Measurements from ENCODE around the gene EFCAB8. TPM values are rescaled to one million over a fixed set of nuclear protein-coding genes. Genes with fewer than 3 reads are reported as not detected.
A peak's percentile ranks its signal among the peaks of the same experiment; 100 is the strongest.
"Not testable (repeated sequence)": the region's sequence is repeated elsewhere in the genome, so short reads cannot be mapped to it uniquely, and the experiment has no call there.

The EFCAB8 gene
- total and polyA plus RNA-seq, 3 experiments from 2014 or later: 0.35 to 0.69 TPM; not detected in 1

GRCh38 chr20:32958574-32958973 lies 99.9 kb downstream of the EFCAB8 start:
- peaks cover 6% of the 10 kb centered on the region for H3K9me3 ChIP-seq (ENCODE audit: low read length)
- no peak overlapping the region for H3K27ac ChIP-seq (ENCODE audit: low read depth, low read length)
- ChIA-PET POLR2A (interaction anchor here (1.0 kb wide), 1 partner anchor 9 kb away, joined by 5 read pairs; no protein-coding TSS in a partner anchor), CTCF (interaction anchor here (0.6 to 1.8 kb wide), 2 partner anchors 13 to 414 kb away, joined by 3 to 10 read pairs; no protein-coding TSS in a partner anchor)
- H3K27me3 Mint-ChIP-seq: no peaks in the 10 kb centered on the region
- H3K4me1 ChIP-seq (ENCODE audit: insufficient read depth, low read length): peaks cover 9% of the 10 kb centered on the region
- H3K36me3 Mint-ChIP-seq: peaks cover 2 to 27% (median 6%) of the 10 kb centered on the region in 3 donors
- H3K27ac Mint-ChIP-seq: peak overlapping the region in 1 of 8 donors; percentile 48
- H3K27me3 ChIP-seq (ENCODE audit: insufficient read depth, low read length, poor library complexity, severe bottlenecking): no peaks in the 10 kb centered on the region
- no peak for DNase-seq
- H3K4me1 Mint-ChIP-seq: peaks cover 5 to 22% (median 8%) of the 10 kb centered on the region in 3 donors
- peaks cover 16 to 31% (median 27%) of the 10 kb centered on the region in 5 donors for H3K9me3 Mint-ChIP-seq
- no peak overlapping the region for H3K4me3 Mint-ChIP-seq
- no peaks in the 10 kb centered on the region for H3K36me3 ChIP-seq (ENCODE audit: insufficient read depth, low read length)
- H3K4me3 ChIP-seq (ENCODE audit: low read length): no peak overlapping the region

GRCh38 chr20:32959351-32960221 lies 100.9 kb downstream of the EFCAB8 start:
- Mint-ChIP-seq H3K36me3 (peaks cover 2 to 27% (median 6%) of the 10 kb centered on the region in 3 donors), H3K27me3 (no peaks in the 10 kb centered on the region), H3K4me3 (no peak overlapping the region), H3K4me1 (peaks cover 7 to 29% (median 13%) of the 10 kb centered on the region in 3 donors), H3K27ac (peak overlapping the region in 3 of 8 donors; percentile 5 to 56 (median 13)), H3K9me3 (peaks cover 14 to 29% (median 27%) of the 10 kb centered on the region in 5 donors)
- POLR2A ChIA-PET: interaction anchor here (0.7 kb wide), 1 partner anchor 55 kb away, joined by 4 read pairs; no protein-coding TSS in a partner anchor
- Histone ChIP-seq H3K4me3 (ENCODE audit: low read length) (no peak overlapping the region), H3K36me3 (ENCODE audit: insufficient read depth, low read length) (no peaks in the 10 kb centered on the region), H3K27ac (ENCODE audit: low read depth, low read length) (no peak overlapping the region), H3K9me3 (ENCODE audit: low read length) (peaks cover 6% of the 10 kb centered on the region), H3K4me1 (ENCODE audit: insufficient read depth, low read length) (peaks cover 11% of the 10 kb centered on the region), H3K27me3 (ENCODE audit: insufficient read depth, low read length, poor library complexity, severe bottlenecking) (no peaks in the 10 kb centered on the region)
- CTCF ChIA-PET: no interaction called here
- DNase-seq: no peak

GRCh38 chr20:32960222-32960518 lies 101.4 kb downstream of the EFCAB8 start:
- H3K9me3 Mint-ChIP-seq: peaks cover 12 to 27% (median 25%) of the 10 kb centered on the region in 5 donors
- H3K36me3 Mint-ChIP-seq: peaks cover 2 to 27% (median 6%) of the 10 kb centered on the region in 3 donors
- Histone ChIP-seq H3K27me3 (ENCODE audit: insufficient read depth, low read length, poor library complexity, severe bottlenecking) (no peaks in the 10 kb centered on the region), H3K27ac (ENCODE audit: low read depth, low read length) (no peak overlapping the region), H3K4me3 (ENCODE audit: low read length) (no peak overlapping the region), H3K36me3 (ENCODE audit: insufficient read depth, low read length) (no peaks in the 10 kb centered on the region), H3K4me1 (ENCODE audit: insufficient read depth, low read length) (peaks cover 15% of the 10 kb centered on the region), H3K9me3 (ENCODE audit: low read length) (peaks cover 6% of the 10 kb centered on the region)
- H3K4me1 Mint-ChIP-seq: peaks cover 8 to 31% (median 16%) of the 10 kb centered on the region in 3 donors
- ChIA-PET CTCF (no interaction called here), POLR2A (interaction anchor here (0.7 kb wide), 1 partner anchor 56 kb away, joined by 4 read pairs; no protein-coding TSS in a partner anchor)
- no peak for DNase-seq
- H3K4me3 Mint-ChIP-seq: no peak overlapping the region
- H3K27ac Mint-ChIP-seq: no peak overlapping the region
- H3K27me3 Mint-ChIP-seq: no peaks in the 10 kb centered on the region

- H3K36me3 Mint-ChIP-seq: peaks cover 2 to 22% (median 6%) of the 10 kb centered on the region in 3 donors
- CTCF ChIA-PET: no interaction called here
- Histone ChIP-seq H3K27ac (ENCODE audit: low read depth, low read length) (no peak overlapping the region), H3K9me3 (ENCODE audit: low read length) (peaks cover 6% of the 10 kb centered on the region), H3K4me1 (ENCODE audit: insufficient read depth, low read length) (peaks cover 24% of the 10 kb centered on the region), H3K36me3 (ENCODE audit: insufficient read depth, low read length) (no peaks in the 10 kb centered on the region), H3K27me3 (ENCODE audit: insufficient read depth, low read length, poor library complexity, severe bottlenecking) (no peaks in the 10 kb centered on the region), H3K4me3 (ENCODE audit: low read length) (no peak overlapping the region)
- DNase-seq: no peak
- peak overlapping the region in 4 of 8 donors; percentile 22 to 91 (median 63) for H3K27ac Mint-ChIP-seq
- H3K27me3 Mint-ChIP-seq: no peaks in the 10 kb centered on the region
- H3K4me1 Mint-ChIP-seq: peaks cover 17 to 31% (median 25%) of the 10 kb centered on the region in 3 donors
- peaks cover 12 to 22% (median 21%) of the 10 kb centered on the region in 5 donors for H3K9me3 Mint-ChIP-seq
- POLR2A ChIA-PET: interaction anchor here (0.7 kb wide), 1 partner anchor 57 kb away, joined by 4 read pairs; no protein-coding TSS in a partner anchor
- no peak overlapping the region for H3K4me3 Mint-ChIP-seq
Observed at GRCh38 chr20:32960849-32961731, 102.4 kb downstream of the EFCAB8 start.

GRCh38 chr20:32962053-32962452 lies 103.3 kb downstream of the EFCAB8 start:
- Histone ChIP-seq H3K9me3 (ENCODE audit: low read length) (no peaks in the 10 kb centered on the region), H3K4me3 (ENCODE audit: low read length) (no peak overlapping the region), H3K27ac (ENCODE audit: low read depth, low read length) (no peak overlapping the region), H3K27me3 (ENCODE audit: insufficient read depth, low read length, poor library complexity, severe bottlenecking) (no peaks in the 10 kb centered on the region), H3K4me1 (ENCODE audit: insufficient read depth, low read length) (peaks cover 33% of the 10 kb centered on the region), H3K36me3 (ENCODE audit: insufficient read depth, low read length) (no peaks in the 10 kb centered on the region)
- Mint-ChIP-seq H3K9me3 (peaks cover 6 to 14% (median 12%) of the 10 kb centered on the region in 5 donors), H3K4me3 (no peak overlapping the region), H3K27ac (peak overlapping the region in 2 of 8 donors; percentile 35 to 43), H3K36me3 (peaks cover 0 to 16% (median 3%) of the 10 kb centered on the region in 3 donors), H3K4me1 (peaks cover 27 to 35% (median 31%) of the 10 kb centered on the region in 3 donors), H3K27me3 (peaks cover 0 to under 1% of the 10 kb centered on the region in 2 donors)
- ChIA-PET POLR2A (no interaction called here), CTCF (no interaction called here)
- no peak for DNase-seq

GRCh38 chr20:32962646-32963045 lies 103.9 kb downstream of the EFCAB8 start:
- POLR2A ChIA-PET: interaction anchor here (0.6 kb wide), 1 partner anchor 1446 kb away, joined by 5 read pairs; no protein-coding TSS in a partner anchor
- H3K4me1 ChIP-seq (ENCODE audit: insufficient read depth, low read length): peaks cover 39% of the 10 kb centered on the region
- DNase-seq: not testable (repeated sequence)

GRCh38 chr20:32963176-32963575 lies 104.5 kb downstream of the EFCAB8 start:
- Mint-ChIP-seq H3K4me3 (no peak overlapping the region), H3K9me3 (peaks cover 0 to 4% (median 2%) of the 10 kb centered on the region in 5 donors), H3K27me3 (peaks cover 0 to 1% of the 10 kb centered on the region in 2 donors), H3K4me1 (peaks cover 31 to 46% (median 38%) of the 10 kb centered on the region in 3 donors), H3K36me3 (peaks cover 0 to 7% (median 0%) of the 10 kb centered on the region in 3 donors), H3K27ac (peak overlapping the region in 5 of 8 donors; percentile 18 to 88 (median 81))
- H3K4me1 ChIP-seq (ENCODE audit: insufficient read depth, low read length): peaks cover 45% of the 10 kb centered on the region
- ChIA-PET CTCF (interaction anchor here (1.0 to 1.1 kb wide), 2 partner anchors 8 to 18 kb away, joined by 3 to 4 read pairs; no protein-coding TSS in a partner anchor), POLR2A (no interaction called here)
- H3K27ac ChIP-seq (ENCODE audit: low read depth, low read length): no peak overlapping the region
- H3K27me3 ChIP-seq (ENCODE audit: insufficient read depth, low read length, poor library complexity, severe bottlenecking): no peaks in the 10 kb centered on the region
- H3K9me3 ChIP-seq (ENCODE audit: low read length): no peaks in the 10 kb centered on the region
- H3K36me3 ChIP-seq (ENCODE audit: insufficient read depth, low read length): no peaks in the 10 kb centered on the region
- no peak for DNase-seq
- H3K4me3 ChIP-seq (ENCODE audit: low read length): no peak overlapping the region

More at GRCh38 chr20:32962646-32963045, 103.9 kb downstream of the EFCAB8 start:
- Mint-ChIP-seq H3K4me1 (peaks cover 31 to 41% (median 33%) of the 10 kb centered on the region in 3 donors), H3K36me3 (peaks cover 0 to 12% (median 2%) of the 10 kb centered on the region in 3 donors), H3K27ac (peak overlapping the region in 3 of 8 donors; percentile 27 to 88 (median 81))
- H3K9me3 ChIP-seq (ENCODE audit: low read length); H3K4me3 Mint-ChIP-seq; H3K36me3 ChIP-seq (ENCODE audit: insufficient read depth, low read length); H3K27me3 Mint-ChIP-seq; H3K27me3 ChIP-seq (ENCODE audit: insufficient read depth, low read length, poor library complexity, severe bottlenecking); H3K9me3 Mint-ChIP-seq; H3K4me3 ChIP-seq (ENCODE audit: low read length); H3K27ac ChIP-seq (ENCODE audit: low read depth, low read length): not testable (repeated sequence)
- CTCF ChIA-PET: interaction anchor here (1.0 to 1.1 kb wide), 2 partner anchors 8 to 18 kb away, joined by 3 to 4 read pairs; no protein-coding TSS in a partner anchor

Measured in CD8-positive, alpha-beta memory T cell (primary cell).